GM18867 (cell line): ENCODE measurements around the gene TSEN34.

Experiments
- ATAC-seq: cut with Tn5 transposase; IDR thresholded peaks from one replicate; pipeline ENCODE4 v1.9.1; 2021; ENCODE audit warnings: mild to moderate bottlenecking, moderate library complexity; ENCODE audit not compliant: unreplicated experiment

Gene TSEN34

GRCh38 chr19:54191011-54191810 is at the start of gene TSEN34:
Gene TSEN34, plus strand, starts transcription at chr19:54191308. Its CDS starts 57 bp downstream, at chr19:54191365.
- ATAC-seq: peak; percentile 26

GRCh38 chr19:54141356-54141755 is 49.8 kb upstream of the TSEN34 start:
- no peak for ATAC-seq

GRCh38 chr19:54142166-54142780 is 48.8 kb upstream of the TSEN34 start:
- ATAC-seq: no peak

GRCh38 chr19:54145541-54146158 is 45.5 kb upstream of the TSEN34 start:
- ATAC-seq: no peak

GRCh38 chr19:54147676-54148075 is 43.4 kb upstream of the TSEN34 start:
- no peak for ATAC-seq

GRCh38 chr19:54148158-54148557 is 43.0 kb upstream of the TSEN34 start:
- no peak for ATAC-seq

- no peak for ATAC-seq
These were observed 41.9 kb upstream of the TSEN34 start for GRCh38 chr19:54149021-54149812.

GRCh38 chr19:54151362-54152035 is 39.6 kb upstream of the TSEN34 start:
- no peak for ATAC-seq

- no peak for ATAC-seq
These were observed 38.8 kb upstream of the TSEN34 start for GRCh38 chr19:54152267-54152666.

- no peak for ATAC-seq
These were observed 38.1 kb upstream of the TSEN34 start for GRCh38 chr19:54152878-54153524.

GRCh38 chr19:54153731-54154326 is 37.3 kb upstream of the TSEN34 start:
- no peak for ATAC-seq

- no peak for ATAC-seq
These were observed 36.3 kb upstream of the TSEN34 start for GRCh38 chr19:54154603-54155345.

- no peak for ATAC-seq
These were observed 35.4 kb upstream of the TSEN34 start for GRCh38 chr19:54155694-54156093.

- ATAC-seq: no peak
These were observed 34.6 kb upstream of the TSEN34 start for GRCh38 chr19:54156490-54156889.

- no peak for ATAC-seq
These were observed 34.2 kb upstream of the TSEN34 start for GRCh38 chr19:54156953-54157352.

- no peak for ATAC-seq
These were observed 32.2 kb upstream of the TSEN34 start for GRCh38 chr19:54158812-54159351.

- ATAC-seq: peak; percentile 88
These were observed 31.5 kb upstream of the TSEN34 start, which contains the start of gene LENG1 for GRCh38 chr19:54159352-54160181. Gene LENG1, minus strand, starts transcription at chr19:54159721. Its CDS starts 26 bp downstream, at chr19:54159695.
